ENCODE results near the gene CSNK1G3. TPM values are rescaled to one million over a fixed set of nuclear protein-coding genes. Genes with fewer than 3 reads are reported as not detected.

Gene CSNK1G3
- total RNA-seq, 1 experiment from 2014 or later, result 51.1 TPM

DNA sequence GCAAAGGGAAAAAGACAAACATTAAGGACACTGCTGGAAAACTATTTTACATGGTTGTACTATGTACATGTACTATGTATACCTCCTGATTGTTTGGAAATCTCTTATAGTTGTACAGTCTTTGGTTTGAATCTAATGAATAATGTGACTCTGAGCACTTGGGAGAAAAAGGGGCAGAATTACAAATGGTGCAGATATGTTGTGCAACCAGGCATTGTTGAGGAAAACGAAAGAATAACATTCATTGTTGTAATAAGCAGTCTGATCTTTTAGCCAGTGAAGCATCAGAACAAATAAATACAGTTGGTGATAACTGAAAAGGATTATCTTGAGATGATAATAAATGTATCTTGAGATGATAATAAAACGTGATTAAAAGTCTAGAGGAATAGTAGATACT lies 87.2 kb downstream of the CSNK1G3 start:
- H3K4me1 ChIP-seq (ENCODE audit: control insufficient read depth in 1 of 2, insufficient read depth in 2 of 2, low read length in 2 of 2), result no peaks in the 10 kb centered on the region
- no peaks in the 10 kb centered on the region for H3K9me3 ChIP-seq (ENCODE audit: control insufficient read depth in 1 of 2, insufficient read depth in 1 of 2, low read depth in 1 of 2, low read length in 2 of 2)
- H3K9ac ChIP-seq (ENCODE audit: low read length), result no peak overlapping the region
- no peak overlapping the region for H3K27ac ChIP-seq (ENCODE audit: low read depth, low read length)
- DNase-seq (ENCODE audit: low read depth, low spot score), result no peak
- H4K20me1 ChIP-seq (ENCODE audit: insufficient read depth), result peaks cover 6% of the 10 kb centered on the region; the same call in 1 of the 2 replicates
- intact Hi-C loops (cut with micrococcal nuclease), result no loop called here
- H3K79me2 ChIP-seq (ENCODE audit: insufficient read depth, low read length), result no peaks in the 10 kb centered on the region
- no peak overlapping the region for H3K4me3 ChIP-seq (replicated peaks in 1 of 2; ENCODE audit: low read depth in 1 of 2, low read length in 2 of 2)
- H3K9me2 ChIP-seq (ENCODE audit: insufficient read depth), result no peaks in the 10 kb centered on the region
- no peak overlapping the region for H2AFZ ChIP-seq (ENCODE audit: low read depth, low read length, poor library complexity, severe bottlenecking)
- ChIA-PET RAD21 (ENCODE audit: low non-redundant PET in 1 of 2, low total read pairs in 2 of 2, uncharacterized antibody in 2 of 2, unreplicated experiment in 2 of 2) (no interaction called here), POLR2A (no interaction called here), CTCF (no interaction called here)
- 0 out of 4 replicates have a peak, but pooled peaks cover 0 to 4% of the 10 kb centered on the region in 2 experiments for H3K36me3 ChIP-seq (ENCODE audit: control insufficient read depth in 1 of 2, insufficient read depth in 2 of 2, low read length in 2 of 2)
- ATAC-seq, result no peak
- H3K27me3 ChIP-seq (ENCODE audit: insufficient read depth, low read length), result no peaks in the 10 kb centered on the region
- no peak overlapping the region for H3K4me2 ChIP-seq (ENCODE audit: low read length)
- TF ChIP-seq ZNF274 (IDR thresholded peaks at IDR 0.05; ENCODE audit: low read depth, low read length) (no peak), TCF7L2 (IDR thresholded peaks at IDR 0.05; ENCODE audit: borderline replicate concordance, extremely low read depth, insufficient read depth, insufficient read length) (no peak), FOSL1 (IDR thresholded peaks at IDR 0.05; ENCODE audit: low read depth) (no peak), EZH2phosphoT487 (IDR thresholded peaks at IDR 0.05; ENCODE audit: borderline replicate concordance) (no peak), EZH2 (IDR thresholded peaks at IDR 0.05) (no peak), SRF (IDR thresholded peaks at IDR 0.05; ENCODE audit: low read depth) (no peak), EGR1 (IDR thresholded peaks at IDR 0.05; ENCODE audit: low read depth) (no peak), JUND (IDR thresholded peaks at IDR 0.05) (no peak), YY1 (IDR thresholded peaks at IDR 0.05; ENCODE audit: extremely low read depth, insufficient replicate concordance, low read depth, low read length) (no peak), CEBPB (IDR thresholded peaks at IDR 0.05; ENCODE audit: low read depth) (no peak), POLR2AphosphoS5 (IDR thresholded peaks at IDR 0.05; ENCODE audit: low read depth, low read length) (no peak), SIN3A (IDR thresholded peaks at IDR 0.05; ENCODE audit: low read depth) (no peak)
- TF ChIP-seq, protein P1, sequence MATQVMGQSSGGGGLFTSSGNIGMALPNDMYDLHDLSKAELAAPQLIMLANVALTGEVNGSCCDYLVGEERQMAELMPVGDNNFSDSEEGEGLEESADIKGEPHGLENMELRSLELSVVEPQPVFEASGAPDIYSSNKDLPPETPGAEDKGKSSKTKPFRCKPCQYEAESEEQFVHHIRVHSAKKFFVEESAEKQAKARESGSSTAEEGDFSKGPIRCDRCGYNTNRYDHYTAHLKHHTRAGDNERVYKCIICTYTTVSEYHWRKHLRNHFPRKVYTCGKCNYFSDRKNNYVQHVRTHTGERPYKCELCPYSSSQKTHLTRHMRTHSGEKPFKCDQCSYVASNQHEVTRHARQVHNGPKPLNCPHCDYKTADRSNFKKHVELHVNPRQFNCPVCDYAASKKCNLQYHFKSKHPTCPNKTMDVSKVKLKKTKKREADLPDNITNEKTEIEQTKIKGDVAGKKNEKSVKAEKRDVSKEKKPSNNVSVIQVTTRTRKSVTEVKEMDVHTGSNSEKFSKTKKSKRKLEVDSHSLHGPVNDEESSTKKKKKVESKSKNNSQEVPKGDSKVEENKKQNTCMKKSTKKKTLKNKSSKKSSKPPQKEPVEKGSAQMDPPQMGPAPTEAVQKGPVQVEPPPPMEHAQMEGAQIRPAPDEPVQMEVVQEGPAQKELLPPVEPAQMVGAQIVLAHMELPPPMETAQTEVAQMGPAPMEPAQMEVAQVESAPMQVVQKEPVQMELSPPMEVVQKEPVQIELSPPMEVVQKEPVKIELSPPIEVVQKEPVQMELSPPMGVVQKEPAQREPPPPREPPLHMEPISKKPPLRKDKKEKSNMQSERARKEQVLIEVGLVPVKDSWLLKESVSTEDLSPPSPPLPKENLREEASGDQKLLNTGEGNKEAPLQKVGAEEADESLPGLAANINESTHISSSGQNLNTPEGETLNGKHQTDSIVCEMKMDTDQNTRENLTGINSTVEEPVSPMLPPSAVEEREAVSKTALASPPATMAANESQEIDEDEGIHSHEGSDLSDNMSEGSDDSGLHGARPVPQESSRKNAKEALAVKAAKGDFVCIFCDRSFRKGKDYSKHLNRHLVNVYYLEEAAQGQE (IDR thresholded peaks at IDR 0.05; ENCODE audit: low read depth), result no peak
- TF ChIP-seq, protein P2, sequence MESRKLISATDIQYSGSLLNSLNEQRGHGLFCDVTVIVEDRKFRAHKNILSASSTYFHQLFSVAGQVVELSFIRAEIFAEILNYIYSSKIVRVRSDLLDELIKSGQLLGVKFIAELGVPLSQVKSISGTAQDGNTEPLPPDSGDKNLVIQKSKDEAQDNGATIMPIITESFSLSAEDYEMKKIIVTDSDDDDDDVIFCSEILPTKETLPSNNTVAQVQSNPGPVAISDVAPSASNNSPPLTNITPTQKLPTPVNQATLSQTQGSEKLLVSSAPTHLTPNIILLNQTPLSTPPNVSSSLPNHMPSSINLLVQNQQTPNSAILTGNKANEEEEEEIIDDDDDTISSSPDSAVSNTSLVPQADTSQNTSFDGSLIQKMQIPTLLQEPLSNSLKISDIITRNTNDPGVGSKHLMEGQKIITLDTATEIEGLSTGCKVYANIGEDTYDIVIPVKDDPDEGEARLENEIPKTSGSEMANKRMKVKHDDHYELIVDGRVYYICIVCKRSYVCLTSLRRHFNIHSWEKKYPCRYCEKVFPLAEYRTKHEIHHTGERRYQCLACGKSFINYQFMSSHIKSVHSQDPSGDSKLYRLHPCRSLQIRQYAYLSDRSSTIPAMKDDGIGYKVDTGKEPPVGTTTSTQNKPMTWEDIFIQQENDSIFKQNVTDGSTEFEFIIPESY (IDR thresholded peaks at IDR 0.05; ENCODE audit: extremely low read depth, insufficient replicate concordance, low read length), result no peak
- BruUV-seq (replicated peaks), result no TSS peak

Data from HCT116 (cell line).